ENCODE data around the gene CCDC137. TPM values are rescaled to one million over a fixed set of nuclear protein-coding genes. Genes with fewer than 3 reads are reported as not detected.

Gene CCDC137
- total RNA-seq, 6 donors from 2014 or later = 10.8 to 49.2 (median 12.6) TPM

- no peaks in the 10 kb centered on the region for H3K27me3 ChIP-seq
- H3K4me1 ChIP-seq = peaks cover 15 to 21% (median 17%) of the 10 kb centered on the region in 4 donors
- no peak overlapping the region for H3K27ac ChIP-seq
- TF ChIP-seq POLR2AphosphoS5 (IDR thresholded peaks at IDR 0.05) (no peak), EP300 (IDR thresholded peaks at IDR 0.05) (no peak), POLR2A (IDR thresholded peaks at IDR 0.05) (no peak), CTCF (IDR thresholded peaks at IDR 0.05) (no peak)
- H3K36me3 ChIP-seq = no peaks in the 10 kb centered on the region
- H3K4me3 ChIP-seq = no peak overlapping the region
- H3K9me3 ChIP-seq = no peaks in the 10 kb centered on the region
- DNase-seq (no peak), ATAC-seq (ENCODE audit: low FRiP score in 2 of 2) (no peak)
- 90 to 92% methylated on average over 9 of the region's 9 CpGs for WGBS, 2 donors
These were observed 26.5 kb upstream of the CCDC137 start for GRCh38 chr17:81640011-81640410.

GRCh38 chr17:81641825-81642489, 24.6 kb upstream of the CCDC137 start:
- no peak for DNase-seq
- WGBS, 2 donors = 93 to 95% methylated on average over 12 to 14 of the region's 17 CpGs

GRCh38 chr17:81644496-81644895, 22.0 kb upstream of the CCDC137 start:
- H3K27me3 ChIP-seq = peaks cover 0 to 18% (median 8%) of the 10 kb centered on the region in 4 donors
- peaks cover 0 to 8% (median 2%) of the 10 kb centered on the region in 4 donors for H3K9me3 ChIP-seq
- no peak for TF ChIP-seq POLR2AphosphoS5 (IDR thresholded peaks at IDR 0.05)
- no peak overlapping the region for H3K27ac ChIP-seq
- ATAC-seq (ENCODE audit: low FRiP score in 2 of 2) = peak in 1 of 2 donors; percentile 16
- H3K4me1 ChIP-seq = peaks cover 0 to 8% (median 0%) of the 10 kb centered on the region in 4 donors
- DNase-seq = no peak
- WGBS, 2 donors = 96 to 98% methylated on average over 8 to 11 of the region's 15 CpGs
- H3K36me3 ChIP-seq = no peaks in the 10 kb centered on the region
- H3K4me3 ChIP-seq = no peak overlapping the region

More at GRCh38 chr17:81641825-81642489, 24.6 kb upstream of the CCDC137 start:
- Histone ChIP-seq H3K4me1 (peaks cover 4 to 6% (median 5%) of the 10 kb centered on the region in 4 donors), H3K27me3 (no peaks in the 10 kb centered on the region), H3K9me3 (no peaks in the 10 kb centered on the region), H3K36me3 (no peaks in the 10 kb centered on the region), H3K4me3 (no peak overlapping the region), H3K27ac (no peak overlapping the region)
- no peak for TF ChIP-seq POLR2AphosphoS5 (IDR thresholded peaks at IDR 0.05)
- no peak for TF ChIP-seq CTCF (IDR thresholded peaks at IDR 0.05)
- no peak for TF ChIP-seq POLR2A (IDR thresholded peaks at IDR 0.05)
- TF ChIP-seq EP300 (IDR thresholded peaks at IDR 0.05) = no peak
- no peak for ATAC-seq (ENCODE audit: low FRiP score in 2 of 2)

- Histone ChIP-seq H3K27ac (no peak overlapping the region), H3K27me3 (peaks cover 0 to 18% (median 8%) of the 10 kb centered on the region in 4 donors), H3K4me3 (no peak overlapping the region), H3K9me3 (peaks cover 0 to 8% (median 2%) of the 10 kb centered on the region in 4 donors), H3K4me1 (peaks cover 0 to 8% (median 0%) of the 10 kb centered on the region in 4 donors), H3K36me3 (no peaks in the 10 kb centered on the region)
- no peak for DNase-seq
- 85 to 95% methylated on average over 13 to 28 of the region's 29 CpGs for WGBS, 2 donors
- no peak for ATAC-seq (ENCODE audit: low FRiP score in 2 of 2)
- TF ChIP-seq POLR2AphosphoS5 (IDR thresholded peaks at IDR 0.05) = no peak
- TF ChIP-seq CTCF (IDR thresholded peaks at IDR 0.05) = no peak
- TF ChIP-seq EP300 (IDR thresholded peaks at IDR 0.05) = no peak
These were observed 21.3 kb upstream of the CCDC137 start for GRCh38 chr17:81644976-81645952.
